ENCODE measurements around the gene CAB39.

- no peak for TF ChIP-seq REST (IDR thresholded peaks at IDR 0.05; ENCODE audit: insufficient replicate concordance, low read depth)
- no peak for TF ChIP-seq CTCF (IDR thresholded peaks at IDR 0.05; ENCODE audit: insufficient read depth, low read length)
- peak; percentile 57; the same call in 1 of the 2 replicates for TF ChIP-seq POLR2AphosphoS5 (IDR thresholded peaks at IDR 0.05; ENCODE audit: low read depth)
- TF ChIP-seq GABPA (IDR thresholded peaks at IDR 0.05; ENCODE audit: low read depth), result no peak
- TF ChIP-seq SPI1 (IDR thresholded peaks at IDR 0.05; ENCODE audit: borderline replicate concordance, low read depth), result no peak
Measured at GRCh38 chr2:230821991-230822520, 109.4 kb downstream of the CAB39 start.
